ENCODE results near the gene TBCB.

TBCB gene

DNA sequence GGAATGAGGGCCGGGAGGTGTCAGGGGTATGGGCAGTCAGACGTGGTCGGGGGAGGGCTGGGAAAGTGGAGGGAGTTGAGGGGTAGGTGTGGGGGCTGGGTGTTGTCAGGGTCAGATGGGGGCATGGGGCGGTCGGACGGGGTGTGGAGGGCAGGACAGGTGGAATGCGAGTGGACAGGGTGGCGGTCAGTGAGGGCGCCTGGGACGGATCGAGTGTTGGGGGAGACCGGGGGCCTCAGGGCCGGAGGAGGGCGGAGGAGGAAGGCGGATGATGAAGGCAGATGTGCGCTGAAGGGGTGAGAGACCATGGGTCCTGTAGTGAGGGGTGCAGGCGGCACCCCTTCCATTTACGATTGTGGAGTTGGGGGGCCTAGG lies 5.7 kb downstream of the TBCB start:
- TF ChIP-seq RAD21 (IDR thresholded peaks at IDR 0.05; ENCODE audit: low read depth) (no peak), EGR1 (IDR thresholded peaks at IDR 0.05) (no peak), CEBPB (IDR thresholded peaks at IDR 0.05) (no peak), EP300 (IDR thresholded peaks at IDR 0.05; ENCODE audit: borderline replicate concordance) (no peak), TEAD4 (IDR thresholded peaks at IDR 0.05) (no peak), TCF12 (IDR thresholded peaks at IDR 0.05; ENCODE audit: low read depth) (no peak)
- TF ChIP-seq, protein P1, sequence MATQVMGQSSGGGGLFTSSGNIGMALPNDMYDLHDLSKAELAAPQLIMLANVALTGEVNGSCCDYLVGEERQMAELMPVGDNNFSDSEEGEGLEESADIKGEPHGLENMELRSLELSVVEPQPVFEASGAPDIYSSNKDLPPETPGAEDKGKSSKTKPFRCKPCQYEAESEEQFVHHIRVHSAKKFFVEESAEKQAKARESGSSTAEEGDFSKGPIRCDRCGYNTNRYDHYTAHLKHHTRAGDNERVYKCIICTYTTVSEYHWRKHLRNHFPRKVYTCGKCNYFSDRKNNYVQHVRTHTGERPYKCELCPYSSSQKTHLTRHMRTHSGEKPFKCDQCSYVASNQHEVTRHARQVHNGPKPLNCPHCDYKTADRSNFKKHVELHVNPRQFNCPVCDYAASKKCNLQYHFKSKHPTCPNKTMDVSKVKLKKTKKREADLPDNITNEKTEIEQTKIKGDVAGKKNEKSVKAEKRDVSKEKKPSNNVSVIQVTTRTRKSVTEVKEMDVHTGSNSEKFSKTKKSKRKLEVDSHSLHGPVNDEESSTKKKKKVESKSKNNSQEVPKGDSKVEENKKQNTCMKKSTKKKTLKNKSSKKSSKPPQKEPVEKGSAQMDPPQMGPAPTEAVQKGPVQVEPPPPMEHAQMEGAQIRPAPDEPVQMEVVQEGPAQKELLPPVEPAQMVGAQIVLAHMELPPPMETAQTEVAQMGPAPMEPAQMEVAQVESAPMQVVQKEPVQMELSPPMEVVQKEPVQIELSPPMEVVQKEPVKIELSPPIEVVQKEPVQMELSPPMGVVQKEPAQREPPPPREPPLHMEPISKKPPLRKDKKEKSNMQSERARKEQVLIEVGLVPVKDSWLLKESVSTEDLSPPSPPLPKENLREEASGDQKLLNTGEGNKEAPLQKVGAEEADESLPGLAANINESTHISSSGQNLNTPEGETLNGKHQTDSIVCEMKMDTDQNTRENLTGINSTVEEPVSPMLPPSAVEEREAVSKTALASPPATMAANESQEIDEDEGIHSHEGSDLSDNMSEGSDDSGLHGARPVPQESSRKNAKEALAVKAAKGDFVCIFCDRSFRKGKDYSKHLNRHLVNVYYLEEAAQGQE (IDR thresholded peaks at IDR 0.05; ENCODE audit: low read depth): no peak

DNA sequence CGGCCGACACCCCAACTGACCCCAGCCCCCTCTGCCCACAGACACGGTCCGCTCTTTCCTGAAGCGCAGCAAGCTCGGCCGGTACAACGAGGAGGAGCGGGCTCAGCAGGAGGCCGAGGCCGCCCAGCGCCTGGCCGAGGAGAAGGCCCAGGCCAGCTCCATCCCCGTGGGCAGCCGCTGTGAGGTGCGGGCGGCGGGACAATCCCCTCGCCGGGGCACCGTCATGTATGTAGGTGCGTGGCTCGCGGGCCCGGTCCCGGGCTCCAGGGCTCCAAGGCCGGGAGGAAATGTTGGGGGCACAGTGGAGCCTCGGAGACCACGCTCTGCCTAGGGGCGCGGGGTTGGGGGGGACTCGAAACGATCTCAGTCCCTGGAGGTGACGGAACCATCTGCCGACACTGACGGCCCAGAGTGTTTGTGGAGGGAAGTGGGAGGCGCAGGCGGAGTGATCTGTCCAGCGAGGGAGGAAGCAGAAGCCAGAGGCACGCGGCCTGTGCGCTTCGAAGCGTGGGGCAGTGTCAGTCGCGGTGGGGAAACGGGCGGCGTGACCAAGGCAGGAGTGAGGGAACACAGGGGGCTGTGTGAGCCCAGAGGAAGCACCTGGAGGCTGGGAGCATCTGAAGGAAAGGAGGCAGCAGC lies 6.3 kb downstream of the TBCB start:
- TF ChIP-seq NFIC (IDR thresholded peaks at IDR 0.05): no peak
- no peak for TF ChIP-seq CREB1 (IDR thresholded peaks at IDR 0.05; ENCODE audit: low read depth)
- no peak for TF ChIP-seq EGR1 (IDR thresholded peaks at IDR 0.05)
- no peak for TF ChIP-seq TCF12 (IDR thresholded peaks at IDR 0.05; ENCODE audit: low read depth)
- TF ChIP-seq TEAD4 (IDR thresholded peaks at IDR 0.05): no peak

DNA sequence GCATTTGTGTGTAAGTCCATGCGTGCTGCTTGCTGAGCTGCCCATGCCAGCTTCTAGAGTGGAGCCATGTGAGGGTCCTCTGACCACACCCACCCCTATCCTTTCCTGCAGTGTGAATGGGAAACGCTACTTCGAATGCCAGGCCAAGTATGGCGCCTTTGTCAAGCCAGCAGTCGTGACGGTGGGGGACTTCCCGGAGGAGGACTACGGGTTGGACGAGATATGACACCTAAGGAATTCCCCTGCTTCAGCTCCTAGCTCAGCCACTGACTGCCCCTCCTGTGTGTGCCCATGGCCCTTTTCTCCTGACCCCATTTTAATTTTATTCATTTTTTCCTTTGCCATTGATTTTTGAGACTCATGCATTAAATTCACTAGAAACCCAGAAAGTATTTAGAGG lies 10.3 kb downstream of the TBCB start:
- TF ChIP-seq, protein P1 (IDR thresholded peaks at IDR 0.05; ENCODE audit: low read depth): no peak
- no peak for TF ChIP-seq EGR1 (IDR thresholded peaks at IDR 0.05)
- TF ChIP-seq, protein P2, sequence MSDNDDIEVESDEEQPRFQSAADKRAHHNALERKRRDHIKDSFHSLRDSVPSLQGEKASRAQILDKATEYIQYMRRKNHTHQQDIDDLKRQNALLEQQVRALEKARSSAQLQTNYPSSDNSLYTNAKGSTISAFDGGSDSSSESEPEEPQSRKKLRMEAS (IDR thresholded peaks at IDR 0.05): no peak
- TF ChIP-seq RAD21 (IDR thresholded peaks at IDR 0.05; ENCODE audit: low read depth): no peak
- TF ChIP-seq TCF12 (IDR thresholded peaks at IDR 0.05; ENCODE audit: low read depth): no peak
- no peak for TF ChIP-seq EP300 (IDR thresholded peaks at IDR 0.05; ENCODE audit: borderline replicate concordance)
- TF ChIP-seq, protein P3, sequence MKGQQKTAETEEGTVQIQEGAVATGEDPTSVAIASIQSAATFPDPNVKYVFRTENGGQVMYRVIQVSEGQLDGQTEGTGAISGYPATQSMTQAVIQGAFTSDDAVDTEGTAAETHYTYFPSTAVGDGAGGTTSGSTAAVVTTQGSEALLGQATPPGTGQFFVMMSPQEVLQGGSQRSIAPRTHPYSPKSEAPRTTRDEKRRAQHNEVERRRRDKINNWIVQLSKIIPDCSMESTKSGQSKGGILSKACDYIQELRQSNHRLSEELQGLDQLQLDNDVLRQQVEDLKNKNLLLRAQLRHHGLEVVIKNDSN (IDR thresholded peaks at IDR 0.05): no peak
- TF ChIP-seq NFIC (IDR thresholded peaks at IDR 0.05): no peak
- TF ChIP-seq TEAD4 (IDR thresholded peaks at IDR 0.05): no peak
- TF ChIP-seq CREB1 (IDR thresholded peaks at IDR 0.05; ENCODE audit: low read depth): no peak
- TF ChIP-seq TAF1 (IDR thresholded peaks at IDR 0.05; ENCODE audit: low read depth): no peak
- TF ChIP-seq CEBPB (IDR thresholded peaks at IDR 0.05): no peak
- no peak for TF ChIP-seq FOXM1 (IDR thresholded peaks at IDR 0.05; ENCODE audit: borderline replicate concordance, low read depth)

DNA sequence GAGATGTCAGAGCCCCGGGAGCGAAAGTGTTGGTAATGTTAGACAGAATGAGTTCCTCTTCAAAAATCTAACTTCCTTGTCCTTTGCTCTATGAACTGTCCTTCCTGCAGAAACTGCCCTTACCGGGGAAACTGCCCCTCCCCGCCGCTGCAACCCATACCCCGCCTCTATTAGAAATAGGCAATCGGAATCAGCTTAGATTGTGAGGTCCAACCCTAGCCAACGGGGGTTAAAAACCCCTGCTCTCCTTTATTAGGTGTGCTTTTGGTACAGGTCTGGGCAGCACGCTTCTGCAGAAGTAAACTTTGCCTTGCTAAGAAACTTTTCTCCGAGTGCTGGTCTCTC lies 13.1 kb downstream of the TBCB start:
- TF ChIP-seq, protein P1 (IDR thresholded peaks at IDR 0.05; ENCODE audit: low read depth): no peak
- TF ChIP-seq TCF12 (IDR thresholded peaks at IDR 0.05; ENCODE audit: low read depth) (no peak), EGR1 (IDR thresholded peaks at IDR 0.05) (no peak), CREB1 (IDR thresholded peaks at IDR 0.05; ENCODE audit: low read depth) (no peak), TEAD4 (IDR thresholded peaks at IDR 0.05) (no peak)
- TF ChIP-seq, protein P2 (IDR thresholded peaks at IDR 0.05): no peak
- TF ChIP-seq, protein P3 (IDR thresholded peaks at IDR 0.05): no peak

DNA sequence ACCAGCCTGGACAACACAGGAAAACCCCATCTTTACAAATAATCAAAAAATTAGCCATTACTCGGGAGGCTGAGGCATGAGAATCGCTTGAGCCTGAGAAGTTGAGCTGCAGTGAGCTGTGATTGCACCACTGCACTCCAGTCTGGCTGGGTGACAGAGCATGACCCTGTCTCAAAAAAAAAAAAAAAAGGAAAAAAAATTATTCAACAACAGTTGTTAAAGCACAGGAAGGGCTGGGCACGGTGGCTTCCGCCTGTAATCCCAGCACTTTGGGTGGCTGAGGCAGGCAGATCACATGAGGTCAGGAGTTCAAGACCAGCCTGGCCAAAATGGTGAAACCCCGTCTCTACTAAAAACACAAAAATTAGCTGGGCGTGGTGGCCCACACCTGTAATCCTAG lies 16.0 kb downstream of the TBCB start:
- TF ChIP-seq CEBPB (IDR thresholded peaks at IDR 0.05): peak; percentile 35; the same call in 1 of the 2 replicates

Measured in Ishikawa (cell line).